GM18909 (cell line): ENCODE results near the gene SMG6.

ENCODE experiments used
- ATAC-seq: cut with Tn5 transposase; IDR thresholded peaks from one replicate; pipeline ENCODE4 v1.9.1; 2021; ENCODE audit warnings: mild to moderate bottlenecking; ENCODE audit not compliant: unreplicated experiment, poor library complexity

SMG6 gene

DNA sequence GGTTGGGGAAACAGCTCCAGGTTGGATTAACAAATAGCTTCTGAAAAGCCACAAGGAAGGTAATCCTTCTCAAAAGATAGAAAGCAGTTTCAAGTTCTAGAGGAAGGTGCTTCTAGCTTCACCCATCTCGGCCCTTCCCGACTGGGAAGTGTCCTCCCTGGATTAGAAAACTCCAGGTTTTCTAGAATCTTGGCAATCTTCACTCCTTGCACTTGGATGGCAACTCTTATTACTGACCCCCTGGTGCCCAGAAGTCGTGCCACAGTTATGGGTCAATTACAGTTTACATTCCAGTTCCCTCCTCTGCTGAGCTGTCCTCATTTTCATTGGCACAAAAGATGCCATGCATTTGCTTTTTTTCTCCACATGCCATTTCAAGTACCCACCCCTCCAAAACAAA is 65.6 kb downstream of the SMG6 start:
- no peak for ATAC-seq

DNA sequence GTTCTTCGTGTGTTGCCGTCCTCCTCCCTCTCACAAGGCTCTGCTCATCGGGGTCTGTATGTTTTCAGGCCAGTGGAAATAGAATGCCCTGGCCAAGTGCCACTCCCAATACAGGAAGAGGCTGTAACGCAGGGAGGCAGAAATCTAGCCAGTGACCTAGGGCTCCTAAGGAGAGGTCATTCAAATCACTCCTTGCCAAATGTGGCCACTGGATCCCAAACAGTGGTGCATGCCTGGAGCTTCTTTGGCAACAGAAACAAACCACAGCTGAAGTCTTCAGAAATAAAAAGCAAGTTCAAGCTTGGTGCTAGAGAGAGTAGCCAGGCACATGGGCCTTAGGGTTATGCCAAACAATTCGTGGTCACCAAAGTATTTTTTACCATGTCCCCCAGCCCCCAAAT is 66.1 kb downstream of the SMG6 start:
- ATAC-seq, result no peak

GRCh38 chr17:2235792-2236366 is 67.7 kb downstream of the SMG6 start:
- ATAC-seq, result no peak

GRCh38 chr17:2235265-2235664 is 68.3 kb downstream of the SMG6 start:
- no peak for ATAC-seq

DNA sequence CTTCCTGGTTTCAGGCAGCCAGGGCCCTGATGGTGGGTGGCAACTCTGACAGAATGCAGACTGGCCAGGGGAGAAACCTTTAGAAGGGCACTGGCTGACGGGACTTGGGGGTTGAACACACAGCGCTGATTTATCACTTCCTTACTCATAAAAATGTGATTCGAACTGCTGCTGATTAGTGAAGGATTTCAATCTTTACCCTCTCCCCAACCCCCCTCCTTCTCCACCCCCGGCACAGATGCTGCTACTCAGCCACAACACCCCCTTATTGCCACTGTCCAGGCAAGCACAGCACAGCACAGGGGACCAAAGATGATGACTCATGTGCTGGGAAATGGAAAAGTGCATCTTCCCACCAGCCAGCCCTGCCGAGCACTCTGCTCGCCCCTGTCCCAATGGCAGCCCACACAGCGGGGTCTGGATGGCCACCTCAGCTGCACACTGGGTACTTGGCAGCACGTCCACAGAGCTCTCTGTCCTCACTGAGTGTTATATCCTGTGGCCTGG is 70.1 kb downstream of the SMG6 start:
- ATAC-seq, result no peak

GRCh38 chr17:2232244-2232638 is 71.3 kb downstream of the SMG6 start:
- no peak for ATAC-seq

DNA sequence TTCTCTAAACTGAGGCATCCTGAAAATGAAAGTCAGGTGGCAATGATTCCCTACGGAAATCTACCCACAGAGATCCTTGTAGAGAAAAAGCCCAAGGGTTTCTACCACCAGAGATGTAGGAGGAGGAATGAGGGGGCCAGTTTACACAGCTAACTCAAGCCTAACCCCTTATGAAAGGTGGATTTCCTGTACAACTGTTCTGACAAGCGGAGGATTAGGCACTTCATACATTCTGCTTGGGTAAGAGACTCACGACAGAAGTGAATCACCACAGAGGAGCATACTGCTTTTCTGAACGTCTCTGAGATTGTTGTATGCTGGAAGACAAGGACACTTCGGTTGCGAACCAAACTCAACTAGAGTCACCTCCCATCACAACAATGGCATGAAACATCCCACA is 72.7 kb downstream of the SMG6 start:
- no peak for ATAC-seq

DNA sequence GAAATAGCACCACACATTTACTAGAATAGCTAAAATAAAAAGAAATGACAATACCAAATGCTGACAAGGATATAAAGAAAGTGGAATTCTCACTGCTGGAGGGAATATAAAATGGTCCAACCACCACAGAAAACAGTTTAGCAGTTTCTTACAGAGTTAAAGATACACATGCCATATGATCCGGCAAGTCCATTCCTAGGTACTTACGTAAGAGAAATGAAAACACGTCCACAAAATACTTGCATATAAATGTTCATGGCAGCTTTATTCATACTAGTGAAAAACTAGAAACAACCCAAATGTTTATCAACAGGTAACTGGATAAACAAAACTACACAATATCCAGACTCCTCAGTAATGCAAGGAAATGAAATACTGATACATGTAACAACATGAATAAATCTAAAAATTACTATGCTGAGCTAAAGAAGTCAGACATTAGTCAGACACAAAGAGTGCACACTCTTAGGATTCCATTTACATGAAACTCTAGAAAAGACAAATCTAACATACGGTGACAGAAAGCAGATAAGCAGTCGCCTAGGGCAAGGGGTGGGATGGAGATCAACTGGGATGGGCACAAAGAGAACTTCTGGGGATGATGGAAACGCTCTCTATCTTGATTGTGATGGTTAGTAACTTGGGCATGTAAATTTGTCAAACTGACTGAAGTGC is 76.4 kb downstream of the SMG6 start:
- no peak for ATAC-seq

GRCh38 chr17:2223617-2223927 is 80.0 kb downstream of the SMG6 start:
- no peak for ATAC-seq

DNA sequence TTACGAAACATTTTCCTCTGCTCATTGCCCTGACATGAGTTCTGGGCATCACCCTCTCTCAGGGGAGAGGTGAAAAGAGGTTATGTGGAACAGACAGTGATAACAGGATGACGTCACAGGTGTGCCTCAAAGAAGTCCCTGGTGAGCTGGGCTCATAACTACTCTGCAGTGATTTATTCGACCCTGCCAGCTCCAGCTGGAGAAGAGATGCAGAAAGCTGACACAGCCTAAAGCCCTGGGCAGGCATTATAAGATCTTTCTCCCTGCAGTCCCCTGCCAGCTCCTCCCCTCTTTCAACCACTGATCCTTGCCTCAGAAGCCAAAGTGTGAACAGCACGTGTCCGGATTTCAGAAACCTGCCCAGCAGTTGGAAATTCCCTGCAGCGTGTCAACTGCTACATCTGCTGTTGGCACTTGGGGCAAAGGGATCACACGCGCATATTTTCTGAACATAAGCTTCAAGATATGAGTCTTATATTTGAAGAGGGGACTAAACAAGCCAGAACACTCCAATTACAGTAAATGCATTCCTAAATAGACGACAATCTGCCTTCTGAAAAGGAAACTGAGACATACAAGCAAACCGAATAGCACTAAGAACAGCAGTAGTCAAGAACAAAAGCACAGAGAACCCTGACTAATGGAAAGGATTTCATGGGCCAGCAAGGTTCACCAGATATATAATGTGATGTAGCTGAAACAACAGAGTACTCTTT is 80.5 kb downstream of the SMG6 start:
- no peak for ATAC-seq

DNA sequence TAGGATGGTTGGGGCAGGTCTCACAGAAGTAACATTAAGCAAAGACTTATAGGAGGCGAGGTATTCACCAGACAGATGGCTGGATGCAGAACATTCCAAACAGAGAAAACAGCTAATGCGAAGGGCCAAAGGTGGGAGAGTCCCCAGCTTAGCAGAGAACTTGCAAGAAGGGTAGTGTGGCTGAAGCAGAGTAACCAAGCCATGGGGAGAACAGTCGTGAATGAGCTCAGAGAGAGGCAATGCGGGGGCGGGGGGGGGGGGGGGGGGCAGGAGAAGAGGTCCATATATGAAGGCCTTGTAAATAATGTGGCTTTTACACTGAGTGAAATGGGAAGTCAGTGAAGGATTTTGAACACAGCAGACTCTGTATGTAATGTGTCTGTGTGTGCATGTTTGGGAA is 81.3 kb downstream of the SMG6 start:
- ATAC-seq, result no peak

DNA sequence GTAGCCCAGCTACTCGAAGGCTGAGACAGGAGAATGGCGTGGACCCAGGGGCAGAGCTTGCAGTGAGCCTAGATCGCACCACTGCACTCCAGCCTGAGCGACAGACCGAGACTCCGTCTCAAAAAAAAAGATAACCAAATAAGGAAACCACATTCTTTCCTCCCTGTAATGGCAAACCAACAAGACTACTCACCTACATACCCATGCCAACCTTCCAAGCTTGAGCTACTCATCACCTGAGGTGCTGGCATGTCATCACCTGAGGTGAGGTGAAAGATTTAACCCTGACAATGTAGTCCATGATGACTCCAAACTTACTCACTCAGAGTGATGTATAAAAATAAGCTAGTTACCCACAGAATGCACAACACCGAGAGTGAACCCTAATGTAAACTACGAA is 85.2 kb downstream of the SMG6 start:
- ATAC-seq, result no peak

DNA sequence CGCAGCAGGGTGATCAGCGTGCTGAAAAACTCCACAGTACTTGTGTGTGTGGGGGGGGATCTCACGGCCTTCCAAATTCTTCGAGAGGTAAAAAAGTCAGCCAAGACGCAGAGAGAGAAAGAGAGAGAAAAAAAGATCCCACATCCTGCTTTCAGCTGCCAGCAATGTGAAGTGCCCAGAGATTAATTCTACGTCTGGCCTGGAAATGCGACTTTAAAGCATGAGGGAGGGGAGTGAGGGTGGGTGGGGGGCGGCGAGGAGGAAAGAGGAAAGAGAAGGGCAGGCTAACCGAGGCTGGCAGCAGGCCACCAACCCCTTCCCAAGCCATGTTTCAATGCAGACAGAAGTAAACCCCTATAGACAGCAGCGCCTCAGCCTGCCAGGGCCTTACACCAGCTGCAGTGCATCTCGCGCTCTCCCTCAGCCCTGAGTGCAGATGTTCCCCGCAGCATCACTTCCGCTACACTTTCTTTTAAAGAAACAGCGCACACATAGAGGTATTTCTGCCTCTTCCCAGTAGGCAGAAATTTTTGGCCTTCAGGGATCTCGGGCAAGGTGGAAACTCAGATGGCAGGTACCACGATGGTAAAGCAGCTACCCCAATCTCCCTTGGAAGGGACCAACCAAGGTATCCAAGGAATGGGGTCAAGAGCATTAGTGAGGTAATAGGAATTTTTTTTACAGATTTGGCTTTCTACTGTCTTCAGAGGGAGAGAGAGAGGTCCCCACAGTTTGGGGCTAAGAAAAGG is 87.8 kb downstream of the SMG6 start:
- ATAC-seq, result peak; percentile 89

- ATAC-seq, result no peak
Observed at GRCh38 chr17:2214929-2215615, 88.5 kb downstream of the SMG6 start.

DNA sequence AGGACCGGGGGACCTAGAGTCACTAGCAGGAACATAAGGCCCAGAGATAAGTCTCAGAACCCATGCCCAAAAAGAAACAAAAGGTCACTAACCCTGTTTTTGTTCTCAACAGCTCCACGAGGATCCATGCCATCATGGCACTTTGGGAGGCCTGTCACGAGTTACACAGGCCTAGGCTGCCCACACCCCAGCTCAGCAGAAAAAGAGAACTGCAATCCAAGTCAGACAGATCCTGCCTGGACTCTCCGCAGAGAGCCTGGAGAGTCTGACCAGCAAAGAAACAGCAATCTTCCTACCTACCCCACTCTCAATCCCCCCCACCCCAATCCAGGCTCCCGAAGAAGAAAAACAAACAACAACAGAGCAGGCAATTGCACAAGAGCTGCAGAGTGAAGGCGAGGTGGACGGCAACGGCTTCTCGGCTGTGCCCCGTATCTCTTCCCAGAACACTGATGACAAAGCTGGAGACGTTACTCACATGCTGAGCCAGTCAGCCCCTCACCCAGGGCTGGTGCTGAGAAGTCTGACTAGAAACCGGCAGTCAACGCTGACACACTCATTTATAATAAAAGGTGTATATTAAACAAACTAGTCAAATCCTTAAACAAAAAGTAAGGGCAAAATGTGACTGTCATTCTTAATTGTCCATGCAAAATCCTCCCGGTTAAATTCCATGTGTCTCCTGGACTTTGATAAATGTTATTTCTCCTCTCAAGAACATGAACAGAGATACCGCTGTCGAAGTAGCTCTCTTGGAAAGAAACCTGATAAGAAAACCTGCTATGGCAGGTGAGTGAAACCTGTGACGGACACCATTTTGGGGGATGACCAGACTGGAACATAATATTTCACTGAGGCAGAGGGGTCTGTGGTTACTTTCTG is 89.3 kb downstream of the SMG6 start:
- ATAC-seq, result no peak

GRCh38 chr17:2213291-2213960 is 90.2 kb downstream of the SMG6 start:
- ATAC-seq, result no peak

DNA sequence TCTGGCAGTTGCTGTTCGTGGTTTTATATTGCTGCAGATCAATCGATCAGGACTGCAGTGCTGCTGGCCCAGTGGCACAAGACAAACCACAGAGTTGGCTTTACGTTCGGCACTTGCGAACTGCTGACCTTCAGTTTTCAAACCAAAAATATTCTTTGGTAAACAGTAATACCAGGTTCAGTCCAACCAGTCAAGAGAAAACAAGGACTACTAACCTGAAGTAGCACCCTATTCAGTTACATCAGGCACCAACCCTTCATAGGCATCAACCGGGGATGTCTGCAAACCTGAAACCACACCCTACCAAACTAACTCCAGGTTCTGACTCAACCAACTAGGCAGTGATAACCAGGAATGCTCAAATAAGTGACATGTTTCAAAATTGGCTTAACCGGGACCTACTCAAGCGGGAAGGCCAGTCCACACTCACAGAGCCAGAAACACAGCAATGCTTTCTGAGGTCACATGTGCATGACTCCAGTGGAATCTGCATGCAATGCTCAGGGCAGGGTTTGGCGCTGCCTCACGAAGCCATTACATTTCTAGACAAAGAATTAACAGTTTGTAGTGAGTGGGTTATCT is 91.1 kb downstream of the SMG6 start:
- ATAC-seq, result no peak

DNA sequence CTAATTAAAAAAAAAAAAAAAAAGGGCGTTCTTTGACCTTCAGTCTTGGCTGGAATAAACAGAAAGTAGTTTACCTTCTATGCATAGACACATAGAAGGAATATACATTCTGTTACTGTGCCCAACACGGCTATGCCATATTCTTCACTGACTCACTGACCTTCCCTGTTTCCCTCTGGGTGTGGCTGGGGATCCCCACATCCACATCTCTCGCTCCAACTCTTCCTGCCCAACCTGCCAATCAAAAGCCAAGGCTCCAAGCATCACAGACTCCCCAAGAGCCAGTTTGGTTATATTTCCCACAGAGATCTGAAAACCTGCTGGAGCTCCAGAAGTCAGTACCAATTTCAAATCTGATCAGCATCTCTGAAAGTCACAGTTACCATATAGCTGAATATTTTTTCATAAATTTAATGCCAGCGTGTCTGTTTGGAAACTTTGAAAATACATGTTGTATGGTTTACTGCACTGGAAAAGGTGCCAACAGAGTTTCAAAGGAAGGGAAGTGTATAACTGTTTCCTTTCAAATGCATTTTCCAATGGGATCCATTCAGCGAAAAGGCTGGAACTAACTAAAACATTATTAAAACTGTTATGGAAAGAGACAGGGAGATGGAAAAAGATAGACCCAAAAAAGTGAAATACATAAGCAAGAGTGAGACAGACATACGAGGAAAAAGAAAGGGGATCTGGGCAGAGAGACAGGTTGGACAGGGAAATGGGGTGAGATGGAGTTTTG is 91.8 kb downstream of the SMG6 start:
- ATAC-seq, result no peak
